HG03442 (cell line): ENCODE data around the gene VEZT.
"Not testable (repeated sequence)": the region's sequence is repeated elsewhere in the genome, so short reads cannot be mapped to it uniquely, and the experiment has no call there.

ENCODE experiments used
- ATAC-seq: cut with Tn5 transposase; IDR thresholded peaks from one replicate; pipeline ENCODE4 v1.9.1; 2021; ENCODE audit warnings: mild to moderate bottlenecking, moderate library complexity; ENCODE audit not compliant: unreplicated experiment

Gene VEZT

DNA sequence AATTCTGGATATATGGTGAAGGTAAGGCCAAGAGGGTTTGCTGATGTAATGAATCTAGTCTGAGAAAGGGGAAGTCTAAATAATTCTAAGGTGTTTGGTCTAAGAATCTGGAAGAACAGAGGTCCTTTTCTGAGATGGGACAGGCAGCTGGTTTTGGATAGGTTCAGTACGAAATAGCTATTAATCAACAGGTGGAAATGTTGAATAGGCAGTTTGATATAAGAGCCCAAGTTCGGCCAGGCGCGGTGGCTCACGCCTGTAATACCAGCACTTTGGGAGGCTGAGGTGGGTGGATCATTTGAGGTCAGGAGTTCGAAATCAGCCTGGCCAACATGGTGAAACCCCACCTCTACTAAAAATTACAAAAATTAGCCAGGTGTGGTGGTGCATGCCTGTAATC lies 97.1 kb downstream of the VEZT start:
- ATAC-seq: not testable (repeated sequence)

DNA sequence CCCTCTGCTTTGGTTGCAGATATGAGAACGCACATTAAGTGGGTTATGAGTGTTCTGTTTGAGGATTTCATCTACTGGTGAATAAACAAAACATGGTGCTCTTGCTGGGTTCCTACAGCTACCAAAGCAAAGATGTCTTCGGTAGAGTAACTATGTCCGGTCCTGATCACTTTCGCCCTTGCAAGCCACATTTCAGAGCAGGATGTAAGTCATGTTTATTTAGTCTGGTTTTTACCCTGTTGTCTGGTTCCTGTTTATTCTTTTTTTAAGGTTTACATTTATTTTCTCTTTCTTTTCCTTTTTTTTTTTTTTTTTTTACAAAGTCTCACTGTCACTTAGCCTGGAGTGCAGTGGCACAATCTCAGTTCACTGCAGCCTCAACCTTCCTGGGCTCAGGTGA lies 99.2 kb downstream of the VEZT start:
- no peak for ATAC-seq

DNA sequence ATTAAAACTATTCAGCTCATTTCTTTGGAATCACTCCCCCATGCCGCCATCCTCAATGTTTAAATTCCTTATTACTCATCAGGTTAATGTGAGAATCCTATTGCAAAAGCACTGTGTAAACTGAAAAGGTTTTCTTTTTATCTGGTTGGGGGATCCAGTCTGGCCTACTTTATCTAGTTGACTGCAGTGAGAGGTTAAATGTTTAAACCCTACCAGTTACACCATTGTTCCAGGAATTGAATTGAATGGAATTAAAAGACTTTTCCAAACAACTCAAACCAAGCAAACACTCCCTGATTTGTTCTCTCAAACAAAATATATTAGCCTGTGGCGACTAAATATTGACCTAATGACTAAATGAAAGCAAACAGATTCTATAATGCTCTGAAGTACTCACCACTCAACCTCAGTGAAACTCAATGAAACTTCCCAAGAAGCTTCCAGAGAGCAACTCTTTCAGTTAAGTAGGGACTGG lies 100.5 kb downstream of the VEZT start:
- ATAC-seq: no peak

DNA sequence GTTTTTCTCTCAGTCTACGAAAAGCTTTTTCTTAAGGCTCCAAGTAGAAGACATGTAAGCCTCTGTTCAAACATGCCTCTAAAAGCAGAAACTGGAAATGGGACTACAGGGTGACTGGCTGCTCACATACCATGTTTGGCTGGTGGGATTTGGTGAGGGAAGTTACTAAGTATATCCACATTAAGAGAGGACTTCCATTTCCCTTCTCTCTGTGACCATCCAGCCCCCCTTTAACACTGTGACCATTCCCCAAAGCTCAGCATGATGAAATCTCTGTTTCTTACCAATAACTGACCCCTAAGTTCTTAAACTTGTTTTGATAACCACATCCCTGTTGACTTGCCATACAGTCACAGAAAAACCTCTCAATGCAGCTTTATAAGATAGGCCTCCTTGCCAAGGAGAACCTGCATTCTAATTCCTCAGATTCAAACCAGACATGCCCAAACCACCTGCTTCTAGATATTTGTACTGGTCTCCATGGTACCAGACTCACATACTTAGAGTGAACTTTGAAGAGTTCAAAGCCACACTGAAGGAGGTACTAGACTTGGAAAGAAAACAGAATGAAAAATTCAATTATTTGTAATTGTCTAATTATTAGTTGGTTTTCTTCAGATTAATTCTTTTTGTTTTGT lies 102.2 kb downstream of the VEZT start:
- no peak for ATAC-seq

DNA sequence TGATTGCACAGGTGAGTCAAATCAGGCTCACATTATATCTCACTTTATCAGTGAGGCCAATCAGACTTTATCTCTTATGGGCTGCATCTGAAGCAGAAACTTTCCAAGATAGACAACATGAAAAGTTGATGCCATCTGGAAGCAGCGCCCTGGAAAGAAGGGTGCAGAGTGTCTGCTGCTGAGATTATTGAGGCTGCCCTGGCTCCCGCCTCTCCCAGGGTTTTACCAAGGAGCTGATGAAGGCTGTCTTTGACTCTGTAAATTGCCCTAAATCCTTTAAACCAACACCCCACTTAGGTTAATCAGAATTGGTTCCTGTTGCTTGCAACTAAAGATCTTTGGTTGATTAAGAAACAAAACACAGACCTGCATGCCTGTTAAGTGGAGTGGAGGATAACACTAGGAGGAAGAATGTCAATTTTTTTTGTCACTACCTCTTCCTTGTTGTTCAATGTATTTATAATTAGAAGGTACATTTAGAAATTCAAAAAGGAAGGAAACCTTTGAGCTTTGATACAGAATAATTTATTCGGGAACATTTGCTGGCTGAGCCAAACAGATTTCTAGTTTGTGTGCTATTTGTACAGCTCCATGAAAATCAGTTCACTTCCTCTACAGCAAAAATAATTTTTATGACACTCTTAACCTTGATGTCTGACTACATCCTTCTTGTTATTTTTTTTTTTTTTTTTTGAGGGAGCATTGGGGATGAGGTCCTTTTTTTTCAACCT lies 104.1 kb downstream of the VEZT start:
- ATAC-seq: no peak

DNA sequence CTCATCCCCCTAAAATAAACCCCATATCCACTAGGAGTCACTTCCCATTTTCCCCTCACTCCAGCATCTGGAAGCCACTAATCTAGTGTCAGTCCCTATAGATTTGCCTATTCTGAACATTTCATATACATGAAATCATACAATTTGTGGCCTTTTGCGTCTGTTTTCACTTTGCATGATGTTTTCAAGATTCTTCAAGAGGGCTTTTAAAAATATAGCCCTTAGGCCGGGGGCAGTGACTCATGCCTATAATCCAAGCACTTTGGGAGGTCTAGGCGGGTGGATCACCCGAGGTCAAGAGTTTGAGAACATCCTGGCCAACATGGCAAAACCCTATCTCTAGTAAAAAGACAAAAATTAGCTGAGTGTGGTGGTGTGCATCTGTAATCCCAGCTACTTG lies 104.7 kb downstream of the VEZT start:
- no peak for ATAC-seq

DNA sequence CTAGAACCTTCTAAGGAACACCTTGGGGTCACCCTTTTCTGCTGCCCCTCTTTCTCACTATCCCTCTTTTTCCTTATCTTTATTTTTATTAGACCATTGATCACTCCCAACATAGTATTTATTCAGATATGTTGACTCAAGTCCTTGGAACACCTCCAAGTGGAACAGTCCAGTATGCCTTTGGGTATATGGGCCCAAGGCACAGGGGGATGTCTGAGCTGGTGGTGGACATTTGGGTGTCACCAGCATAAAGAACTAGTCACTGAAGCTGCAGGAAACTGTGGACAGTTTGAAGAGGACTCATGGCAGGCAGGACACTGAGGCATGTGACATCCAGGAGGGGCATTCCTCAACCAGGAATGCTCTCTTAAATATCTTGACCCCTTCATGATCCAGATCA lies 105.6 kb downstream of the VEZT start:
- no peak for ATAC-seq

DNA sequence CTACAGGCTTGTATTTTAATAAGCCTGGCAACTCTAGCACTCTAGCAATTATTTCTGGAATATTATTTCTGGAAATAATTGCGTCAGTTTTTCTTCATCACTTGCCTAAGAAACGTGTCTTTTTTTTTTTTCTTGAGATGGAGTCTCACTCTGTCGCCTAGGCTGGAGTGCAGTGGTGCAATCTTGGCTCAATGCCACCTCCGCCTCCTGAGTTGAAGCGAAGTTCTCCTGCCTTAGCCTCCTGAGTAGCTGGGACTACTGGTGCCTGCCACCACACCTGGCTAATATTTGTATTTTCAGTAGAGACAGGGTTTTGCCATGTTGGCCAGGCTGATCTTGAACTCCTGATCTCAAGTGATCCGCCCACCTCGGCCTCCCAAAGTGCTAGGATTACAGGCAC lies 106.6 kb downstream of the VEZT start:
- not testable (repeated sequence) for ATAC-seq

DNA sequence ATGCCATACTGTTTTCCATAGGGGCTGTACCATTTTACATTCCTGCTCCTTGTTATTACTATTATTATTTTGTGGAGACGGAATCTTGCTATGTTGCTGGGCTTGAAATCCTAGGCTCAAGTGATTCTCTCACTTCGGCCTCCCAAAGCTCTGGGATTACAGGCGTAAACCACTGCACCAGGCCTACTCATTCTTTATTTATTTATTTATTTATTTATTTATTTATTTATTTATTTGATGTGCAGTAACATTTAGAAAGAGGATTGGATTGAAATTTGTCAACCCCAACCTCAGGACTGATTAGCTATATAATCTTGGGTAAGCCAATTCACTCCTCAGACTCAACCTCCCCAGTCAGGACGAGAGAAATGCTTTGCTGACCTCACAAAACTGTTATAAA lies 107.9 kb downstream of the VEZT start:
- no peak for ATAC-seq

DNA sequence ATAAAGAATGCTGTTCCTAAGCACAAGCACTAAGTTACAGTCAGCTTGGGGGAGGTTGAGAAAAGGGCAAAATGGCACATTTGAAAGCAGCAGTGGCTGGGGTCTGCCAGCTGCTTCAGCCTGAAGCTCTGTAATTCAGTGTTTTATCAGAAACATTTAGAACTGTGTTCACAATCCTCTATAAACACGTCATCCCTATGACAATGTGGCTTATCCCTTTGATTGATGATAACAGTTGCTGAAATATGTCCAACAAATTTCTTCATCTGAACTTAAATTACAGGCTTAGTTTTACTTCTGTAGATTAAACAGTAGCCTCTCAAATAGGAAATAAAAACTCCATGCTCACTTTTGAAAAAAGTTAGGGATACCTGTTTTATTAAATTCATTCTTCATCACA lies 108.8 kb downstream of the VEZT start:
- ATAC-seq: no peak

DNA sequence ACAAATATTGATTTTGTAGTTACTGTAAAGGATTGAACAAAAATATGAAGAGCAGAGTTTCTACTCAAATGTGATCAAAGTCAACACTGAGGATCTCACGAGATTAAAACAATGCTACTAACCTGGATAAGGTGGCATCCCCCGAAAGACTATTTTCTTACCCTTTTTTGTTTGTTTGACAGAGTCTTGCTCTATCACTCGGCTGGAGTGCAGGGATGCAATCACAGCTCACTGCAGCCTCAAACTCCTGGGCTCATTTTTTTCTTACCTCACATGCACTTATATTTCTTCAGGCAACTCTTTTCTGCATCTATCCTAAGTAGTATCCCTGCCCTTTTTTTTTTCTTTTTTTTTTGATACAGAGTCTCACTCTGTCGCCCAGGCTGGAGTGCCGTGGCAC lies 109.2 kb downstream of the VEZT start:
- ATAC-seq: no peak

DNA sequence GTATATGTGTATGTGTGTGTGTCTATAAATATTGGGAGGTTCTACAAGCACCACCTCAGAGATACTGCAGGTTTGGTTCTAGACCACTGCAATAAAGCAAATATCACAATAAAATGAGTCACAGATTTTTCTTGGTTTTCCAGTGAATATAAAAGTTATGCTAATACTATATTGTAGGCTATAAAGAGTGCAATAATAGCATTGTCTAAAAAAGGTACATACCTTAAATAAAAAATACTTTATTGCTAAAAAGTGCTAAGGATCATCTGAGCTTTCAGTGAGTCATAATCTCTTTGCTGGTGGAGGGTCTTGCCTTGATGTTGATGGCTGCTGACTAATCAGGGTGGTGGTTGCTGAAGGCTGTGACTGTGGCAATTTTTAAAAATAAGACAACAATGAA lies 111.1 kb downstream of the VEZT start:
- no peak for ATAC-seq

DNA sequence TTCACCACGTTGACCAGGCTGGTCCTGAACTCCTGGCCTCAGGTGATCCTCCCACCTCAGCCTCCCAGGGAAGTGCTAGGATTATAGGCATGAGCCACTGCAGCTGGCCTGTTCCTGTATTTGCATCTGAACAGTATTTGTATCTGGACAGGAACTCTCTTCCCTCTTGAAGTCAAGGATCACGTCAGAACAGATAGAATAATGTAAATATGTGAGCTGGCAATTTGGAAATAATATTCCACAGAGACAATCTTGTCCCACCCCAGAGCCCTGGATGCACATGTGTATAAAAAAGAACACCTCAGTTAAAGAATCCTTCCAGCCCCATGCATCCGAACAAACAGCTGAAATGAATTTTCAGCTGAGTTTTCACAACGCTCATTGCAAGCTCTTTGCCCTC lies 118.3 kb downstream of the VEZT start:
- no peak for ATAC-seq

DNA sequence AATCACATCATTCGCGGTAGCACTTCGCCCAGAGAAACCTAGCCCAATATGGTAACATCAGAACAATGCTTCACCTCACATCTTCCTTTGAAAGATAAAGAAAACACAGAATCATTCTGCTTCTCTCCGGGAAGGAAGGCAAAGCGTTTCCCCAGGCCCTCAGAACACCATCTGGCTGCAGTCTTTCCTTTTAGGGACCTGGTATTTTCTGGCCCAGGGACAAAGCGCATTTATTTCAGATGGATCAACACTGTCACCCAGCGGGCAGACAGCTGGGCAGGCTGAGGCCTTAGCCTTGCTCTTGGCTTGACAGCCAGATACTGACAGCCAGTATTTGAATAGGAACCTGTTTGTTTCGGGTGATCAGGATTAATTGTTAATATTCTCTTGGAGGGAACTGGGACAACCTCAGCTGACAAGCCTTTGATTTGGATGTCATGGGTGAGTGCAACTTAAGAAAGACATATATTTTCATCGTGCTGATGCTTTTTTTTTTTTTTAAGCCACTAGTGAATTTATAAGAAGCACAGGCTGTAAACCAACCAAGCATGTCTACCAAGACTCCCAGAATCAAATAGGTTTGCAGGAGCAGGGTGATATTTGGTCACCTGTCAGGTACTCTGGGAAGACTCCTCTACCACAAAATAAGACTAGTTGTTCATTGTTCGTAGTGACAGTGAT lies 118.9 kb downstream of the VEZT start:
- ATAC-seq: no peak

DNA sequence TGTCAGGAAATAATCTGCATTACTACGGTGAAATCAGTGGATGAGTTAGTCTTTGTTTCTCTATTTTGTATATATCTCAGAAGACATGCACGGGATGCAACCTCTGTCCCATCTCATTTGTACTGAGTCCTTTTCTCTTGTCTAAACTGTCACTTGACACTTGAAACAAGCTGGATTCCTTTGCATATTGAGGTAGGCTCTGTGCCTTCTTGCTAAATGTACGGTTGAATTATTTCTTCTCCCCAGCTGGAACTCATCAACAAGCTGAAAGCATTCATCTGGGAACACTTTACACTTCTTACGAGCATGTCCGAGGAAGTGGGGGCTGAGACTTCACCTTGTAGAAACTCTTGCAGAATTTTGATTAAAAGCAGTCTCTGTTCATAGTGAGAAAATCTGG lies 119.5 kb downstream of the VEZT start:
- no peak for ATAC-seq

DNA sequence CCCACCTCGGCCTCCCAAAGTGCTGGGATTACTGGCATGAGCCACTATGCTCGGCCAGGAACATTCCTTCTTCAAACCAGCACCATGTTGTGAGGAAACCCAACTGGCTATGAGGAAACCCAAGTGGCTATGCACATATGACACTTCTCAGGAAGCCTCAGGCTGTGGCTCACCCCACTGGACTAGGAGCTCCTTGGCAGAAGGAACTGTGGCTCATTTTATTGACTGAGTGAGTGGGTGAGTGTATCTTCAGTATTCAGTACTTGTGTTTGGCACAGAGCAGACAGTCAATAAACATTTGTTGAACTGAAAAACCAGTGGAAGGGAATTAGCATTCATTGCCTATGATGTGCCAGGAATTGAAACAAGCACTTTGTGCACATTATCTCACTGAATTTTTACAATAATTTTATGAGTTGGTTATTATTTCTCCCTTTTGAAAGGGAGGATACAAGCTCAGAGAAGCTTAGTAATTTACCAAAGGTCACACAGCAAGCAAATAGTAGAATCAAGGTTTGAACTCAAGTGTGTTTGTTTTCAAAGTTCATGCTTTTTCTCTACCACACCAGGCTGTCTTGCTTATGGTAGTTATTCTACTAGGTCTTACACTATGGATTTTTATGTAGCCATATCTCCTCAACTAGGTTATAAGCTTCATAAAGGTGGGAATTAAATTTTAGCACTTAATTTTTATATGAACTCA lies 121.6 kb downstream of the VEZT start:
- no peak for ATAC-seq

DNA sequence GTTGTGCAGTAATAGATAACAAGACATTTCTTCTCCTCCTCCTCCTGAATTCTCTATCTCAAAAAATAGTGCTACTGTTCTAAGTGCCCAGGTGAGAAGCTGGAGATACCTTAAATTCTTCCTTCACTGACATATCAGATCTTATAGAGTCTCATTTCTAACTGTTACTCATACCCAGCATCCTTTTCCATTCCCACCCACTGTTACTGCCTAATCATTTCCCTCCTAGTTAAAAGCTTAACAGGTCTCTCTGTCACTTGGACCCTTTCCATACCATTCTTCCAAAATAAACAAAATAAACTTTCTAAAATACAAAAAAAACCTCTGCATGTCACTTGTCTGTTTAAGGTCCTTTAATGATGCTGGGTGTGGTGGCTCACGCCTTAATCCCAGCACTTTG lies 124.4 kb downstream of the VEZT start:
- ATAC-seq: no peak

DNA sequence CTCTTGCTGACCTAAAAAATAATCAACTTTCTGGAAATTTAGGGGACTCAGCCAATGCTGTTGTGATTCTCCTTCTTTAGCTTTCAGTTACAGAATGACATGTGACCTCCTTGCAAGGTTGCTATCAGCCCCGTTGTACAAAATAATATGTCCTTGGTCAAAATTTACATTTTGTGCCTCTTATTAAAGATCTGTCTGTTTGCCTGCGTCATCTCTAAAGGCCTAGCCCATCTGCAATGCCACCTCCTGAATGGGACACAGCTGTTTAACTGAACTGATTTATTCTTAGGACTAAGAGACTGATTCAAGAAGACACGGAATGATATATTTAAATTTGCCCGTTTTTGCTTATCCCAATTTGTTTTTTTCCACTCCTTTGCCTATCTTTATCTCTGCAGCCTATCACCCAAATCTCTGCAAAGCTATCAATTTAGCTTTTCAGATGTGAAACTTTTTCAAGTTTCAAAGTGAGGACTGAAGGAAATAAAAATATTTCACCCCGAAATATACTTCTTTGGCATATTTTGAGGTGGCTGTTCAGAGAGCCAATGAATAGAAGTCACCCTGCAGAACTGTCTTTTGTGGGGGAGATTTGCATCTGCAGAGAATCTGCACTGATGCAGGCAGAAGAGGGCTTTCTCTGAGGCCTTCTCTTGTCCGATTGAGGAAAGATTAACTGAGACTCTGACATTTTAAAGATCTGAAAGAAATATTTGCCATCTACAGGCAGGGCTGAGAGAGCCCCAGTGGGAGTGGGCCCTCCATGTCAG lies 126.0 kb downstream of the VEZT start:
- ATAC-seq: no peak

DNA sequence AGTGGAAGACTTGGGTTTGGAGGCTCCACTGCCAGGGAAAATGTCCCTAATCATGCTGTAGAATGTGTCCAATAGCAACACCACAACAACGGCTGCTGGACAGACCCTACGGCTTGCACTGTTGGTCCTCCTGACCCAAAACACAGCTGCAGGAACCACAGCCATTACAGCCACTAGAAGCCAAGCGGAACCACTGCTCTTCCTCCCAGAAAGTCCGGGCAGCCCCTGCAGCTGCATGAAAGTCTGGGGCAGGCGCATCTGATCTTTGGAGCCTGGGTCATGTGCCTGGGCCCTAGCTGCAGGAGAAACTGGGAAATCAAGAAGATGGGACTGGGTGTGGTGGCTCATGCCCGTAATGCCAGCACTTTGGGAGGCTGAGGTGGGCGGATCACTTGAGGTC lies 131.7 kb downstream of the VEZT start:
- ATAC-seq: no peak

DNA sequence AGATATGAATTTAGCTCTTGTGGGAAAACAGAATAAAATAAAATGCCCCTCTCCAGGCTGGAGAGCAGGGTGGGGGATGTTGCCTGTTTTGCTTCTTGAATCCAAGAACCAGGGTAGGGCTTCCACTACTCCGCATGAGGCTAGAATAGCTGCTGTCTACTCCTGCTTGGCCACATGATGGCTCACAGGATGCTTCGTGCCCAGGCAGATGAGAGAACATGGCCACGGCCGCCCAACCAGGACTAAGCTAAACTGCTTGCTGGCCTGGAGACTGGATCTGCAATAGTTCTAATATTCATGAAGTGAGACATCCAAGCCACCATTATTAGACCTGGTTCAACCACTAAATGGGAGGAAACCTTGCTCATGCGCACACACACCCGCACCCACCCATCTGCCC lies 134.1 kb downstream of the VEZT start:
- ATAC-seq: no peak
